ENCODE data around the gene KCNQ5.

DNA sequence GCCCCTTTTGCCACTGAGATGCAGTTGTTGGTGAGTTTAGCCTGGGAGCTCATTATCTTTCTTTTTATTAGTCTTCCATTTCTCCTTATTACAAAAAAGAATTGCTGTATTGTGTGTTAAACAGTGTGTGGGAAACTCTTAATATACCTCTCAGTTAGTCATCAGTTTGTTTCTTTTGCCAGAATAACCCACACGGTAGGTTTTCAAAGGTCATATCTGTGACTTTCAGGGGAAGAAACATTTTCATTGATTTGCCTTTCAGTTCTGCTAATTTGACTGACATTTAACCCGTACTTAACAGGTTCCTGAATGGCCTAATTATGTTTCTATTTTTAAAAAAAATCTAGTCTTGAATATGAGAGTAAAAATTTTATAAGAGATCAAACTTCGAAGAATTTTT lies 458.1 kb downstream of the KCNQ5 start:
- TF ChIP-seq, protein P1, sequence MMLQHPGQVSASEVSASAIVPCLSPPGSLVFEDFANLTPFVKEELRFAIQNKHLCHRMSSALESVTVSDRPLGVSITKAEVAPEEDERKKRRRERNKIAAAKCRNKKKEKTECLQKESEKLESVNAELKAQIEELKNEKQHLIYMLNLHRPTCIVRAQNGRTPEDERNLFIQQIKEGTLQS (IDR thresholded peaks at IDR 0.05; ENCODE audit: insufficient read depth, low read depth, low read length): no peak
- TF ChIP-seq EZH2 (IDR thresholded peaks at IDR 0.05; ENCODE audit: low read depth, low read length, severe bottlenecking): no peak
- TF ChIP-seq CEBPB (IDR thresholded peaks at IDR 0.05; ENCODE audit: low read depth, low read length): no peak
- TF ChIP-seq CTCF (IDR thresholded peaks at IDR 0.05; ENCODE audit: control extremely low read depth in 1 of 3, insufficient read depth in 1 of 3, low read depth in 1 of 3, low read length in 3 of 3): no peak
- no peak for TF ChIP-seq TBP (IDR thresholded peaks at IDR 0.05; ENCODE audit: low read depth, low read length)
- TF ChIP-seq SUZ12 (IDR thresholded peaks at IDR 0.05; ENCODE audit: low read length): no peak
- TF ChIP-seq HDAC2 (IDR thresholded peaks at IDR 0.05; ENCODE audit: borderline replicate concordance in 1 of 2, low read depth in 2 of 2, low read length in 2 of 2): no peak
- TF ChIP-seq NRF1 (IDR thresholded peaks at IDR 0.05; ENCODE audit: low read depth, low read length): no peak
- no peak for TF ChIP-seq SP4 (IDR thresholded peaks at IDR 0.05; ENCODE audit: low read length)
- TF ChIP-seq HDAC6 (IDR thresholded peaks at IDR 0.05; ENCODE audit: low read depth, low read length): no peak
- TF ChIP-seq EP300 (IDR thresholded peaks at IDR 0.05; ENCODE audit: borderline replicate concordance in 1 of 2, low read depth in 2 of 2, low read length in 2 of 2): no peak

Measured in H1 (cell line).